Duodenal mucosa (tissue), 2 donors: ENCODE data around the gene B4GALT4.
"Not testable (repeated sequence)": the region's sequence is repeated elsewhere in the genome, so short reads cannot be mapped to it uniquely, and the experiment has no call there.

Experiments used
- H3K27ac ChIP-seq: one replicate; pipeline ENCODE4 v1.7.0; 2013; ENCODE audit warnings: low read depth, low read length
- H3K27me3 ChIP-seq, 2 donors: one replicate each; pipeline ENCODE4 v1.7.0; 2013; ENCODE audit warnings: low read length in 2 of 2, control low read depth in 1 of 2; ENCODE audit not compliant: insufficient read depth in 2 of 2, control insufficient read depth in 1 of 2
- H3K36me3 ChIP-seq, 2 donors: one replicate each; pipeline ENCODE4 v1.7.0; 2013; ENCODE audit warnings: low read length in 2 of 2, control low read depth in 1 of 2; ENCODE audit not compliant: insufficient read depth in 2 of 2, control insufficient read depth in 1 of 2
- H3K4me1 ChIP-seq, 2 donors: one replicate each; pipeline ENCODE4 v1.7.0; 2013; ENCODE audit warnings: low read length in 2 of 2, control low read depth in 1 of 2; ENCODE audit not compliant: insufficient read depth in 2 of 2, control insufficient read depth in 1 of 2
- H3K4me3 ChIP-seq, 2 donors: one replicate each; pipeline ENCODE4 v1.7.0; 2013; ENCODE audit warnings: low read length in 2 of 2, low read depth in 1 of 2
- H3K9ac ChIP-seq, 2 donors: one replicate each; pipeline ENCODE4 v1.7.0; 2013; ENCODE audit warnings: low read length in 2 of 2, low read depth in 1 of 2
- H3K9me3 ChIP-seq, 2 donors: one replicate each; pipeline ENCODE4 v1.7.0; 2013; ENCODE audit warnings: low read length in 2 of 2, control low read depth in 1 of 2; ENCODE audit not compliant: control insufficient read depth in 1 of 2

B4GALT4 gene

GRCh38 chr3:119240591-119241434 lies at the start of gene B4GALT4:
Gene B4GALT4, minus strand, starts transcription at chr3:119240878. Its CDS starts 10,779 bp downstream, at chr3:119230099.
- peaks cover 9 to 16% of the 10 kb centered on the region in 2 donors for H3K4me1 ChIP-seq

GRCh38 chr3:119289404-119289770 lies 48.7 kb upstream of the B4GALT4 start:
- H3K4me1 ChIP-seq: peaks cover 9 to 11% of the 10 kb centered on the region in 2 donors
- no peak overlapping the region for H3K9ac ChIP-seq
- H3K27ac ChIP-seq: no peak overlapping the region
- no peaks in the 10 kb centered on the region for H3K9me3 ChIP-seq
- no peaks in the 10 kb centered on the region for H3K36me3 ChIP-seq
- no peaks in the 10 kb centered on the region for H3K27me3 ChIP-seq
- no peak overlapping the region for H3K4me3 ChIP-seq

More at GRCh38 chr3:119240591-119241434, at the start of gene B4GALT4:
- Histone ChIP-seq H3K27ac (peak within 1 kb of the TSS; percentile 92), H3K27me3 (no peaks in the 10 kb centered on the region), H3K36me3 (peaks cover 0 to 10% of the 10 kb centered on the region in 2 donors), H3K9me3 (no peaks in the 10 kb centered on the region), H3K9ac (peak within 1 kb of the TSS; percentile 85 to 87), H3K4me3 (peak within 1 kb of the TSS; percentile 80 to 93)

GRCh38 chr3:119288669-119289403 lies 48.2 kb upstream of the B4GALT4 start:
- H3K27ac ChIP-seq: no peak overlapping the region
- no peak overlapping the region for H3K4me3 ChIP-seq
- no peaks in the 10 kb centered on the region for H3K36me3 ChIP-seq
- no peaks in the 10 kb centered on the region for H3K27me3 ChIP-seq
- peaks cover 9 to 11% of the 10 kb centered on the region in 2 donors for H3K4me1 ChIP-seq
- H3K9me3 ChIP-seq: no peaks in the 10 kb centered on the region
- no peak overlapping the region for H3K9ac ChIP-seq

GRCh38 chr3:119279584-119280243 lies 39.0 kb upstream of the B4GALT4 start:
- no peak overlapping the region for H3K4me3 ChIP-seq
- H3K4me1 ChIP-seq: no peaks in the 10 kb centered on the region
- no peak overlapping the region for H3K9ac ChIP-seq
- no peaks in the 10 kb centered on the region for H3K36me3 ChIP-seq
- H3K9me3 ChIP-seq: peaks cover 10% of the 10 kb centered on the region in 2 donors
- no peak overlapping the region for H3K27ac ChIP-seq
- no peaks in the 10 kb centered on the region for H3K27me3 ChIP-seq

GRCh38 chr3:119279101-119279554 lies 38.5 kb upstream of the B4GALT4 start:
- H3K4me3 ChIP-seq: no peak overlapping the region
- H3K9ac ChIP-seq: no peak overlapping the region
- H3K9me3 ChIP-seq: peaks cover 10% of the 10 kb centered on the region in 2 donors
- no peaks in the 10 kb centered on the region for H3K27me3 ChIP-seq
- H3K4me1 ChIP-seq: no peaks in the 10 kb centered on the region
- H3K27ac ChIP-seq: peak overlapping the region; percentile 30
- no peaks in the 10 kb centered on the region for H3K36me3 ChIP-seq

GRCh38 chr3:119276680-119277079 lies 36.0 kb upstream of the B4GALT4 start:
- H3K36me3 ChIP-seq: no peaks in the 10 kb centered on the region
- H3K27ac ChIP-seq: no peak overlapping the region
- no peak overlapping the region for H3K4me3 ChIP-seq
- no peaks in the 10 kb centered on the region for H3K27me3 ChIP-seq
- no peak overlapping the region for H3K9ac ChIP-seq
- no peaks in the 10 kb centered on the region for H3K9me3 ChIP-seq
- H3K4me1 ChIP-seq: no peaks in the 10 kb centered on the region

GRCh38 chr3:119270212-119270611 lies 29.5 kb upstream of the B4GALT4 start:
- not testable (repeated sequence) for H3K27me3 ChIP-seq, H3K4me1 ChIP-seq, H3K36me3 ChIP-seq, H3K27ac ChIP-seq, H3K9me3 ChIP-seq, H3K9ac ChIP-seq, H3K4me3 ChIP-seq

GRCh38 chr3:119261055-119261454 lies 20.4 kb upstream of the B4GALT4 start:
- Histone ChIP-seq H3K4me1 (peaks cover 0 to 5% of the 10 kb centered on the region in 2 donors), H3K27ac (no peak overlapping the region), H3K4me3 (no peak overlapping the region), H3K9ac (no peak overlapping the region), H3K9me3 (no peaks in the 10 kb centered on the region), H3K36me3 (no peaks in the 10 kb centered on the region), H3K27me3 (no peaks in the 10 kb centered on the region)

GRCh38 chr3:119259821-119260220 lies 19.1 kb upstream of the B4GALT4 start:
- H3K4me1 ChIP-seq: peaks cover 0 to 5% of the 10 kb centered on the region in 2 donors
- H3K27ac ChIP-seq: no peak overlapping the region
- H3K9ac ChIP-seq: no peak overlapping the region
- no peaks in the 10 kb centered on the region for H3K9me3 ChIP-seq
- H3K36me3 ChIP-seq: no peaks in the 10 kb centered on the region
- H3K4me3 ChIP-seq: no peak overlapping the region
- H3K27me3 ChIP-seq: no peaks in the 10 kb centered on the region

- Histone ChIP-seq H3K9me3 (no peaks in the 10 kb centered on the region), H3K9ac (no peak overlapping the region), H3K27ac (no peak overlapping the region), H3K36me3 (no peaks in the 10 kb centered on the region), H3K4me1 (peaks cover 0 to 5% of the 10 kb centered on the region in 2 donors), H3K4me3 (no peak overlapping the region), H3K27me3 (no peaks in the 10 kb centered on the region)
Measured at GRCh38 chr3:119258915-119259314, 18.2 kb upstream of the B4GALT4 start.
